ENCODE measurements around the gene PIP4K2C. TPM values are rescaled to one million over a fixed set of nuclear protein-coding genes. Genes with fewer than 3 reads are reported as not detected.

The PIP4K2C gene
- total and polyA plus RNA-seq, 10 of the 15 experiments (the other 5 are each of a cell fraction or from before 2014, with no cell fraction given): 4.8 to 25.1 (median 14.9) TPM

GRCh38 chr12:57638096-57638495 is 47.1 kb downstream of the PIP4K2C start:
- no peaks in the 10 kb centered on the region for H3K9me3 ChIP-seq (replicated peaks; ENCODE audit: control insufficient read depth, insufficient read depth, low read length)
- in situ Hi-C loops (cut with MboI) (no loop called here), intact Hi-C loops (cut with micrococcal nuclease; ENCODE audit: unreplicated experiment) (no loop called here)
- H3K27me3 ChIP-seq (replicated peaks in 1 of 2; ENCODE audit: control insufficient read depth in 2 of 2, insufficient read depth in 2 of 2, low read length in 1 of 2): no peaks in the 10 kb centered on the region; a peak in 1 of 4 replicates
- ChIA-PET POLR2A (no interaction called here), RAD21 (ENCODE audit: unreplicated experiment) (interaction anchor here (1.0 to 1.1 kb wide), 2 partner anchors 24 to 56 kb away, joined by 3 read pairs; no protein-coding TSS in a partner anchor), CTCF (interaction anchor here (0.7 to 6.1 kb wide), 8 partner anchors 10 to 186 kb away, joined by 3 to 38 read pairs (median 4); no protein-coding TSS in a partner anchor), SMC1A (ENCODE audit: uncharacterized antibody, unreplicated experiment) (interaction anchor here (1.1 to 3.1 kb wide), 3 partner anchors 23 to 179 kb away, joined by 3 to 15 read pairs (median 9); no protein-coding TSS in a partner anchor)
- BruUV-seq (replicated peaks): no TSS peak
- no peaks in the 10 kb centered on the region for H3K79me2 ChIP-seq (ENCODE audit: control insufficient read depth, insufficient read depth, low read length)
- no peaks in the 10 kb centered on the region for H4K20me1 ChIP-seq (ENCODE audit: control insufficient read depth, insufficient read depth)
- FAIRE-seq (no peak), DNase-seq (ENCODE audit: low read depth, low spot score) (no peak), ATAC-seq (no peak)
- TF ChIP-seq TCF7 (IDR thresholded peaks at IDR 0.05; ENCODE audit: borderline replicate concordance) (no peak), ZNF217 (IDR thresholded peaks at IDR 0.05) (no peak), LARP7 (IDR thresholded peaks at IDR 0.05) (no peak), YBX1 (IDR thresholded peaks at IDR 0.05) (no peak)
- no peak overlapping the region for H3K4me2 ChIP-seq (ENCODE audit: control insufficient read depth, insufficient read depth)
- H3K4me1 ChIP-seq (ENCODE audit: control insufficient read depth, insufficient read depth, low read length): no peaks in the 10 kb centered on the region
- H3K4me3 ChIP-seq: no peak overlapping the region
- H3K36me3 ChIP-seq (ENCODE audit: control insufficient read depth in 2 of 2, insufficient read depth in 2 of 2, low read length in 1 of 2): no peaks in the 10 kb centered on the region
- 43% methylated on average over 3 of the region's 3 CpGs for WGBS (ENCODE audit: insufficient coverage, insufficient replicate concordance, low lambda C conversion rate, missing lambda C conversion rate)
- H3K9ac ChIP-seq (ENCODE audit: control insufficient read depth, insufficient read depth, low read length): no peak overlapping the region
- H3K27ac ChIP-seq (ENCODE audit: control insufficient read depth, insufficient read depth): no peak overlapping the region
- no peak overlapping the region for H2AFZ ChIP-seq (ENCODE audit: control insufficient read depth, low read depth, low read length)

- Histone ChIP-seq H3K27ac (ENCODE audit: control insufficient read depth, insufficient read depth) (no peak overlapping the region), H3K27me3 (replicated peaks in 1 of 2; ENCODE audit: control insufficient read depth in 2 of 2, insufficient read depth in 2 of 2, low read length in 1 of 2) (no peaks in the 10 kb centered on the region; a peak in 1 of 4 replicates), H3K4me1 (ENCODE audit: control insufficient read depth, insufficient read depth, low read length) (no peaks in the 10 kb centered on the region), H2AFZ (ENCODE audit: control insufficient read depth, low read depth, low read length) (no peak overlapping the region), H3K9me3 (replicated peaks; ENCODE audit: control insufficient read depth, insufficient read depth, low read length) (no peaks in the 10 kb centered on the region; the same call in 2 of the 3 replicates), H3K36me3 (ENCODE audit: control insufficient read depth in 2 of 2, insufficient read depth in 2 of 2, low read length in 1 of 2) (no peaks in the 10 kb centered on the region), H3K4me3 (no peak overlapping the region), H3K9ac (ENCODE audit: control insufficient read depth, insufficient read depth, low read length) (no peak overlapping the region), H3K4me2 (ENCODE audit: control insufficient read depth, insufficient read depth) (no peak overlapping the region), H4K20me1 (ENCODE audit: control insufficient read depth, insufficient read depth) (no peaks in the 10 kb centered on the region), H3K79me2 (ENCODE audit: control insufficient read depth, insufficient read depth, low read length) (no peaks in the 10 kb centered on the region)
- in situ Hi-C loops (cut with MboI) (no loop called here), intact Hi-C loops (cut with micrococcal nuclease; ENCODE audit: unreplicated experiment) (no loop called here)
- FAIRE-seq (no peak), ATAC-seq (no peak), DNase-seq (ENCODE audit: low read depth, low spot score) (no peak)
- ChIA-PET POLR2A (no interaction called here), CTCF (interaction anchor here (1.2 to 6.1 kb wide), 2 partner anchors 50 to 58 kb away, joined by 3 to 38 read pairs; no protein-coding TSS in a partner anchor), SMC1A (ENCODE audit: uncharacterized antibody, unreplicated experiment) (interaction anchor here (1.3 kb wide), 1 partner anchor 14 kb away, joined by 3 read pairs; no protein-coding TSS in a partner anchor), RAD21 (ENCODE audit: unreplicated experiment) (no interaction called here)
- no peak for TF ChIP-seq PRDM15 (CRISPR knock-in tag; IDR thresholded peaks at IDR 0.05)
- no peak for TF ChIP-seq PAX8 (IDR thresholded peaks at IDR 0.05)
- no peak for TF ChIP-seq SMAD5 (IDR thresholded peaks at IDR 0.05; ENCODE audit: low read depth)
- no peak for TF ChIP-seq GATAD2B (conservative IDR thresholded peaks at IDR 0.05; ENCODE audit: low read depth)
- TF ChIP-seq SREBF1 (IDR thresholded peaks at IDR 0.05; ENCODE audit: low read length): no peak
- no peak for TF ChIP-seq CREM (IDR thresholded peaks at IDR 0.05; ENCODE audit: low read depth)
- TF ChIP-seq ZNF622 (IDR thresholded peaks at IDR 0.05): no peak
- 63% methylated on average over 7 of the region's 7 CpGs for WGBS (ENCODE audit: insufficient coverage, insufficient replicate concordance, low lambda C conversion rate, missing lambda C conversion rate)
- BruUV-seq (replicated peaks): no TSS peak
These were observed 49.4 kb downstream of the PIP4K2C start for GRCh38 chr12:57640175-57641042.
